ENCODE measurements around the gene HAGHL.

- TF ChIP-seq ZNF274 (IDR thresholded peaks at IDR 0.05; ENCODE audit: low read length) (no peak), ZNF274 (tag by site-specific recombination; IDR thresholded peaks at IDR 0.05; ENCODE audit: borderline replicate concordance) (no peak), CTCF (tag by site-specific recombination; IDR thresholded peaks at IDR 0.05) (no peak), ZNF660 (tag by site-specific recombination; IDR thresholded peaks at IDR 0.05) (no peak), REST (tag by site-specific recombination; IDR thresholded peaks at IDR 0.05) (no peak), PRDM6 (tag by site-specific recombination; IDR thresholded peaks at IDR 0.05) (no peak), ZBTB11 (tag by site-specific recombination; conservative IDR thresholded peaks at IDR 0.05; ENCODE audit: low read depth) (no peak), ZNF26 (tag by site-specific recombination; IDR thresholded peaks at IDR 0.05) (no peak), MZF1 (tag by site-specific recombination; IDR thresholded peaks at IDR 0.05; ENCODE audit: borderline replicate concordance) (no peak), ZNF19 (tag by site-specific recombination; IDR thresholded peaks at IDR 0.05; ENCODE audit: low read depth) (no peak), ZNF596 (tag by site-specific recombination; IDR thresholded peaks at IDR 0.05) (no peak)
Measured at GRCh38 chr16:768428-768827, 41.5 kb downstream of the HAGHL start.

All from HEK293 (cell line).